ENCODE measurements around the gene TTC19.

GRCh38 chr17:16048811-16049449, 49.3 kb downstream of the TTC19 start:
- TF ChIP-seq CTCF (conservative IDR thresholded peaks at IDR 0.05; ENCODE audit: low read length) (no peak), EZH2phosphoT487 (IDR thresholded peaks at IDR 0.05; ENCODE audit: borderline replicate concordance) (no peak)

All from Loucy (cell line).